HEK293 (cell line): ENCODE data around the gene PRKG1.

Experiments
- CTCF ChIA-PET: fragments of 350-600 bp; formaldehyde crosslinking; extraction: SDS; loops from one replicate; lab custom pipeline; 2021; ENCODE audit warnings: antibody characterized with exemption; lab: Yijun Ruan, JAX
- POLR2A ChIA-PET: fragments of 300-600 bp; formaldehyde crosslinking; extraction: SDS; loops from one replicate; lab custom pipeline; 2020; ENCODE audit warnings: antibody characterized with exemption, inconsistent platforms; lab: Yijun Ruan, JAX
- H3K27ac ChIP-seq: fragments of 200-500 bp; sonication (Bioruptor generic); 2 replicates; pipeline ENCODE4 v1.5.1; 2014; ENCODE audit warnings: low read depth, low read length, control low read depth, inconsistent platforms; ENCODE audit errors: extremely low read depth
- H3K36me3 ChIP-seq, 2 experiments: fragments of 200-500 bp in 1 of 2; sonication (Bioruptor generic) in 1 of 2; 1 replicate in 1 of 2; 2 replicates in 1 of 2; pipeline ENCODE4 v1.5.1; 2014 to 2017; ENCODE audit warnings: inconsistent platforms in 2 of 2, low read length in 2 of 2; ENCODE audit not compliant: control insufficient read depth in 2 of 2, insufficient read depth in 1 of 2
- H3K4me1 ChIP-seq: fragments of 200-500 bp; sonication (Bioruptor generic); 2 replicates; pipeline ENCODE4 v1.5.1; 2014; ENCODE audit warnings: mild to moderate bottlenecking, low read length, inconsistent platforms; ENCODE audit not compliant: control insufficient read depth, insufficient read depth
- H3K4me3 ChIP-seq: 2 replicates; pipeline ENCODE4 v1.5.1; 2011; ENCODE audit warnings: low read depth, mild to moderate bottlenecking, control low read depth, low read length, moderate library complexity
- H3K9me3 ChIP-seq: fragments of 200-500 bp; sonication (Bioruptor generic); 2 replicates; pipeline ENCODE4 v1.5.1; 2014; ENCODE audit warnings: low read depth, low read length, inconsistent platforms; ENCODE audit not compliant: control insufficient read depth, insufficient read depth
- BCL11A ChIP-seq: fragments of 450-650 bp; formaldehyde crosslinking; IDR thresholded peaks from 2 replicates; pipeline ENCODE4 v1.5.1; 2016; ENCODE audit warnings: low read depth, missing biosample characterization, missing genetic modification characterization
- GFI1B ChIP-seq: fragments of 450-650 bp; formaldehyde crosslinking; IDR thresholded peaks from 2 replicates; pipeline ENCODE4 v1.5.1; 2016; ENCODE audit warnings: missing biosample characterization, missing genetic modification characterization
- PRDM10 ChIP-seq: fragments of 450-650 bp; formaldehyde crosslinking; IDR thresholded peaks from 2 replicates; pipeline ENCODE4 v1.5.1; 2016; ENCODE audit warnings: missing biosample characterization, missing genetic modification characterization
- ZBTB10 ChIP-seq: fragments of 450-650 bp; formaldehyde crosslinking; IDR thresholded peaks from 2 replicates; pipeline ENCODE4 v1.5.1; 2016; ENCODE audit warnings: missing biosample characterization, missing genetic modification characterization
- ZFP3 ChIP-seq: fragments of 450-650 bp; formaldehyde crosslinking; IDR thresholded peaks from 2 replicates; pipeline ENCODE4 v1.5.1; 2016; ENCODE audit warnings: low read depth, missing biosample characterization, missing genetic modification characterization
- ZFP41 ChIP-seq: fragments of 450-650 bp; formaldehyde crosslinking; IDR thresholded peaks from 2 replicates; pipeline ENCODE4 v1.5.1; 2016; ENCODE audit warnings: missing biosample characterization, missing genetic modification characterization, borderline replicate concordance
- ZNF121 ChIP-seq: fragments of 450-650 bp; formaldehyde crosslinking; IDR thresholded peaks from 2 replicates; pipeline ENCODE4 v1.5.1; 2016; ENCODE audit warnings: missing biosample characterization, missing genetic modification characterization
- ZNF140 ChIP-seq: fragments of 450-650 bp; formaldehyde crosslinking; IDR thresholded peaks from 2 replicates; pipeline ENCODE4 v1.5.1; 2016; ENCODE audit warnings: missing biosample characterization, missing genetic modification characterization
- ZNF211 ChIP-seq: fragments of 450-650 bp; formaldehyde crosslinking; IDR thresholded peaks from 2 replicates; pipeline ENCODE4 v1.5.1; 2016; ENCODE audit warnings: low read depth, missing biosample characterization, missing genetic modification characterization
- ZNF274 ChIP-seq, 2 experiments: fragments of 200-500 bp in 1 of 2; fragments of 450-650 bp in 1 of 2; sonication (Bioruptor generic) in 1 of 2; formaldehyde crosslinking in 1 of 2; IDR thresholded peaks; 2 replicates each; pipeline versions ENCODE4 v1.5.1 to v1.6.1; 2014 to 2016; ENCODE audit warnings: borderline replicate concordance in 1 of 2, inconsistent platforms in 1 of 2, low read length in 1 of 2, missing biosample characterization in 1 of 2, missing genetic modification characterization in 1 of 2
- ZNF354C ChIP-seq: fragments of 450-650 bp; formaldehyde crosslinking; IDR thresholded peaks from 2 replicates; pipeline ENCODE4 v1.5.1; 2016; ENCODE audit warnings: missing biosample characterization, missing genetic modification characterization, low read depth, borderline replicate concordance
- ZNF510 ChIP-seq: fragments of 450-650 bp; formaldehyde crosslinking; IDR thresholded peaks from 2 replicates; pipeline ENCODE4 v1.5.1; 2018; ENCODE audit warnings: mild to moderate bottlenecking, missing genetic modification characterization, missing biosample characterization; ENCODE audit not compliant: insufficient replicate concordance
- ZNF518A ChIP-seq: fragments of 450-650 bp; formaldehyde crosslinking; conservative IDR thresholded peaks from 2 replicates; pipeline ENCODE4 v1.5.1; 2016; ENCODE audit warnings: low read depth, missing biosample characterization, missing genetic modification characterization
- ZNF555 ChIP-seq: fragments of 450-650 bp; formaldehyde crosslinking; conservative IDR thresholded peaks from 2 replicates; pipeline ENCODE4 v1.5.1; 2017; ENCODE audit warnings: missing biosample characterization, mild to moderate bottlenecking, missing genetic modification characterization, inconsistent platforms
- ZNF571 ChIP-seq: fragments of 450-650 bp; formaldehyde crosslinking; IDR thresholded peaks from 2 replicates; pipeline ENCODE4 v1.5.0; 2017; ENCODE audit warnings: missing biosample characterization, missing genetic modification characterization
- ZNF639 ChIP-seq: fragments of 450-650 bp; formaldehyde crosslinking; IDR thresholded peaks from 2 replicates; pipeline ENCODE4 v1.5.1; 2016; ENCODE audit warnings: missing biosample characterization, missing genetic modification characterization
- ZNF670 ChIP-seq: fragments of 450-650 bp; formaldehyde crosslinking; IDR thresholded peaks from 2 replicates; pipeline ENCODE4 v1.5.1; 2016; ENCODE audit warnings: missing biosample characterization, missing genetic modification characterization, low read depth
- ZNF704 ChIP-seq: fragments of 450-650 bp; formaldehyde crosslinking; IDR thresholded peaks from 2 replicates; pipeline ENCODE4 v1.5.1; 2016; ENCODE audit warnings: missing biosample characterization, missing genetic modification characterization
- ZSCAN5A ChIP-seq: fragments of 450-650 bp; formaldehyde crosslinking; IDR thresholded peaks from 2 replicates; pipeline ENCODE4 v1.5.1; 2016; ENCODE audit warnings: missing biosample characterization, missing genetic modification characterization

PRKG1 gene

GRCh38 chr10:51472154-51472553 is 397.9 kb downstream of the PRKG1 start:
- H3K4me3 ChIP-seq: no peak overlapping the region
- POLR2A ChIA-PET: no interaction called here
- no peaks in the 10 kb centered on the region for H3K9me3 ChIP-seq
- CTCF ChIA-PET: no interaction called here
- no peak overlapping the region for H3K27ac ChIP-seq
- TF ChIP-seq ZNF639 (tag by site-specific recombination) (no peak), ZSCAN5A (tag by site-specific recombination) (no peak), ZNF211 (tag by site-specific recombination) (no peak), ZNF274 (IDR thresholded peaks at IDR 0.05; ENCODE audit: low read length) (no peak), ZNF274 (tag by site-specific recombination; IDR thresholded peaks at IDR 0.05; ENCODE audit: borderline replicate concordance) (no peak), ZNF555 (no peak), ZNF140 (tag by site-specific recombination) (no peak), ZFP41 (tag by site-specific recombination) (no peak), ZNF704 (tag by site-specific recombination) (no peak), GFI1B (tag by site-specific recombination) (no peak), ZNF571 (tag by site-specific recombination) (no peak), ZNF670 (tag by site-specific recombination) (no peak), PRDM10 (tag by site-specific recombination) (no peak), ZNF510 (tag by site-specific recombination) (no peak)
- H3K36me3 ChIP-seq: no peaks in the 10 kb centered on the region
- no peaks in the 10 kb centered on the region for H3K4me1 ChIP-seq

GRCh38 chr10:51479711-51480110 is 405.4 kb downstream of the PRKG1 start:
- H3K36me3 ChIP-seq: no peaks in the 10 kb centered on the region
- POLR2A ChIA-PET: no interaction called here
- CTCF ChIA-PET: no interaction called here
- no peaks in the 10 kb centered on the region for H3K9me3 ChIP-seq
- no peak overlapping the region for H3K27ac ChIP-seq
- no peaks in the 10 kb centered on the region for H3K4me1 ChIP-seq
- no peak overlapping the region for H3K4me3 ChIP-seq
- TF ChIP-seq BCL11A (tag by site-specific recombination) (no peak), ZNF121 (tag by site-specific recombination) (no peak), ZNF354C (no peak), ZBTB10 (tag by site-specific recombination) (no peak), ZFP3 (tag by site-specific recombination) (no peak), ZNF518A (tag by site-specific recombination) (no peak)
